OCI-M1 (cell line): Measurements from ENCODE around the gene OSCAR.

Source experiments
- DNase-seq: peaks from one replicate; lab custom pipeline; 2025; lab: John Stamatoyannopoulos, UW

Gene OSCAR, protein sequence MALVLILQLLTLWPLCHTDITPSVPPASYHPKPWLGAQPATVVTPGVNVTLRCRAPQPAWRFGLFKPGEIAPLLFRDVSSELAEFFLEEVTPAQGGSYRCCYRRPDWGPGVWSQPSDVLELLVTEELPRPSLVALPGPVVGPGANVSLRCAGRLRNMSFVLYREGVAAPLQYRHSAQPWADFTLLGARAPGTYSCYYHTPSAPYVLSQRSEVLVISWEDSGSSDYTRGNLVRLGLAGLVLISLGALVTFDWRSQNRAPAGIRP

DNA sequence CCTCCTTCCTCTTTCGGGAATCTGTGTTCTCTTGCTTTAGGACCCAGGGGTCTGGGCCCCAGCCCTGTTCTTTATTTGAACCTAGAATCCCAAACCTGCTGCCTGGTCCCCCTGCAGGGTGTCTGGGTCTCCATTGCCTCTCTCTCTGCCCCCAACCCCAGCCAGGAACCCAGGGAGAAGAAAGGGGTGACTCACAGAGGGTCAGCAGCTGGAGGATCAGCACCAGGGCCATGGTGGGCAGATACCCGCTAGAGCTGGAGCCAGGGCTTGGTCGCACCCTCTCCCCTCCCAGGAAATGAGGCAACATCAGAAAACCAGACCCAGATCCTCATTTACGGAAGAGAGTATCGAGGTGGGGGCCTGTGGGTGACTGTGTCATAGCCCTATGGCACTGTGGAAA, at the start of gene OSCAR:
OSCAR (minus strand) TSS at position 243 of the 400 bp plus-strand sequence; CDS start at position 232, 11 bp downstream.
- peak; percentile 58 for DNase-seq

DNA sequence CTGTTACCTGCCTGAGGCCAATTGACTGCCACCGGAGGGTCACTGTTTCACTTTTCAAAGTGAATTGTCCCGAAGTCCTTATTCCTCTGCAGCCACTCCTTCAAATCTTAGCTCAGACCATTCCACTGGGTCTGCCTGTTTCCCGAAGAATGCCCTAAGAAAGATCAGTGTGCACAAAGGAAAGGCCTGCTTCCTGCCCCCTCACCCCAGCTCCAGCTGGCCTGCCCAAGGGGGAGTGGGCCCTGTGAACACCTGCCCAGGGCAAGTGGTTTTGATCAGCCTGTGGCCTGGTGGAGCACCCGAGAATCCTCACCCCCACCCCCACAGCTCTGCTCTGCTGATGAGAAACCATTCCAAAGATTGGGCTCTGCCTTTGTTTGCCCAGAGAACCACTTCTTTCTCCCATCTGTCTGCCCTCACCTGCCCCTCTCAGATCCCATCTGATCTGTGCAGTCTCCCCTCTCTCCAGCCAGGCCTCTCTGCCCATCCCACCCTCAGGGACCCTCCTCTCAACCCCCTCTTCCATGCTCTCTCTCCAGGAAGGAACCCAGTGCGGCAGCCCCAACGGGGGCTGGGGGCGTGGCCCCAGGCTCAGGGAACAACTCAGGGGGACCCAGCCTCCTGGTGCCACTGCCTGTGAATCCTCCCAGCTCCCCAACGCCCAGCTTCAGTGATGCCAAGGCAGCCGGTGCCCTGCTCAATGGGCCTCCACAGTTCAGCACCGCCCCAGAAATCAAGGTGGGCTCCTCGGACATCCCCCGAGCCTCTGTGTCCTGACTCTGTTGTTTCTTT, 48.6 kb upstream of the OSCAR start:
- DNase-seq, result no peak

GRCh38 chr19:54148158-54148557, 47.6 kb upstream of the OSCAR start:
- no peak for DNase-seq

- DNase-seq, result no peak
Observed at GRCh38 chr19:54147676-54148075, 47.1 kb upstream of the OSCAR start.

- no peak for DNase-seq
Observed at GRCh38 chr19:54145541-54146158, 45.0 kb upstream of the OSCAR start.

GRCh38 chr19:54142166-54142780, 41.7 kb upstream of the OSCAR start:
- DNase-seq, result no peak

DNA sequence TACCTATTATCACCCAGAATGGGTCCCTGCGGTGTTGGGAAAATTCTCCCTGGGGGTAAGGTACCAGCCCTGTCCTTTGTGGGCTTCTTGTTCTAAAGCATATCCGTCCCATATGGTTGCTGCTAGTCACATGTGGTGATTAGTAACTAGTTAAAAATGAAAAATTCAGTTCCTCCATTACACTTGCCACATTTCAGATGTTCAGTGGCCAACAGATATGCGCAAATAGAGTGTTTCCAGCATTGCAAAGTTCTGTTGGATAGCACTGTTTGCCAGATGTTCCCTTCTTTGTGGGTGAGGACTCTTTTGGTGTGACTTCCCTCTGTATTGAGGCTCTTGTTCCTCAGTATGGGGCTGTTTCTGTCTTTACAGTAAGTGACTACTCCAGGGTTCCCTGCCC, 40.8 kb upstream of the OSCAR start:
- DNase-seq, result no peak

DNA sequence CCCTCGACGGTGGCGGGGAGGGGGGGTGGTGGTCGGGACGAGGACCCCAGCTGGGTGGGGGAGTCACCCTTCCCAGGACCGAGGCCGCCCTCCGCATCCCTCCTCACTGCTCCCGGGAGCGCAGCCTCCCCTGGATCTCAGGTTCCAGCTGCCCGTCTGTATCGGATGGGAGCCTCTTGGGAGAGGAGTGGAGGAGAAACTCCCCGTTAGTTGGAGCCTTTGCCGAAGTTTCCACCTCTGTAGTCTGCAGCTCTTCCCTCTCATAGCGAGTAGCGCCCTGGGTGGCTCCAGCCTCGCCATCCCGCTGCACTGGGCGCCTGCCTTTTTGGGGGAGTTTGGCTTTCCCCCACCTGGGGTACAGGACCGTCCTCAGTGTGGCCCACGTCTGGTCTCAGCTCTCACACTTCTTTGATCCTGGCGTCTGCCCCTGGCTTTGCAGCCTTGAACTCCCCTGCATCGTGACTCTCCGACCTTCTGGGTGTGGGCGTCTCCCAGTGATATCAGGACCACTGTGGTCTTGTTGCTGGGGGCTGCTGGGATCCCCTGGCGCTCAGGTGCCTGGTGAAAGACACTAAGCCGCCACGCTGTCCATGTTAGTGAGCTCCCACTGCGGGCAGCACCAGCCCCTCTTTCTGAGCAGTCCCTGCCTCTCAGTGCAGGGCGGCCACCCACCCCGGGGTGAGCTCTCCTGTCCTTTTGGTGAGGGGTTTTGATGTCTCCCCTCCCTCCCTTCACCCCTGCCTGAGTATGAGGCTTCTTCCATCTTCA, 38.1 kb upstream of the OSCAR start:
- DNase-seq, result no peak

GRCh38 chr19:54137699-54138488, 37.3 kb upstream of the OSCAR start, which contains the start of gene CNOT3:
TSS of gene CNOT3 (plus strand) at chr19:54137762. CDS start at chr19:54142979, 5,217 bp downstream.
- no peak for DNase-seq

- peak; percentile 100 for DNase-seq
Observed at GRCh38 chr19:54136864-54137698, 36.5 kb upstream of the OSCAR start.

- DNase-seq, result no peak
Observed at GRCh38 chr19:54136086-54136863, 35.7 kb upstream of the OSCAR start.

DNA sequence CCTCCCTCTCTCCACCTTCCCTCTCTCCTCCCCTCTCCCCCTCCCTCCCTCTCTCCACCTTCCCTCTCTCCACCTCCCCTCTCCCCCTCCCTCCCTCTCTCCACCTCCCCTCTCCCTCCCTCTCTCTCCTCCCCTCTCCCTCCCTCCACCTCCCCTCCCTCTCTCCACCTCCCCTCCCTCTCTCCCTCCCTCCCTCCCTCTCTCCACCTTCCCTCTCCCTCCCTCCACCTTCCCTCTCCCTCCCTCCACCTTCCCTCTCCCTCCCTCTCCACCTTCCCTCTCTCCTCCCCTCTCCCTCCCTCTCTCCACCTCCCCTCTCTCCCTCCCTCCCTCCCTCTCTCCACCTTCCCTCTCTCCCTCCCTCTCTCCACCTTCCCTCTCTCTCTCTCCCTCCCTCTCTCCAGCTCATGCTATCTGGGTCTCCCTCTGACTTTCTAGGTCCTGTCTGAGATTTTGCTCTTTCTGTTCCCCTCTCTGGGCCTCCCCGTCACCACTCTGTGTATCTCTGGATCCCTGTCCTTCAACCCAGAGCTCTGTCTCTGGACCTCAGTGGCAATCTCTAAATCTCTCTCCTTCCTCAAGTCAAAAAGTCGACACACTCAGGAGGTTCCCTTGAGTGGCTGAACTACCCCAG, 33.5 kb upstream of the OSCAR start:
- no peak for DNase-seq

DNA sequence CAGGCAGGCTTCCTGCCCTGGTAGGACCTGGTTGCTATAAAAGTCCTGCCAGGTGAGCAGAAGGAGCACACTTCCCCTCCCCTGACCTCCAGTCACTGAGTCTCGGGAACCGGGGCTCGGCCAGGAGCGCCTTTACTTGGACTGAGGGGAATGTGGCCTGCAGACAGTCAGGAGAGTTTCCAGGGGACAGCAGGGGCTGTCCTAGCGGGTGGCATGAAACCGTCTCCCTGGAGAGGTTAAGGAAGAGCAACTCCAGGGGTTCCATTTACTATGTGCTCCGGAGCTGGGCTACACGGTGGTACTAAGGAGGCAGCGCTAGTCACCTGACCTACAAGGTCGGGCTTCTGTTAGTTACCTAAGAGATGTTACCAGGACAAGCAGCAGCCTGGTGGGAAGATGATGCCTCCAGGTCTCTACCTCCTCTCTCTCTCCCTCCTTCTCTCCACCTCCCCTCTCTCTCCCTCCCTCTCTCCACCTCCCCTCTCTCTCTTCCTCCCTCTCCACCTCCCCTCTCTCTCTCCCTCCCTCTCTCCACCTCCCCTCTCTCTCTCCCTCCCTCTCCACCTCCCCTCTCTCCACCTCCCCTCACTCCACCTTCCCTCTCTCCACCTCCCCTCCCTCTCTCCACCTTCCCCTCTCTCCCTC, 32.8 kb upstream of the OSCAR start:
- DNase-seq, result peak; percentile 93

- no peak for DNase-seq
Observed at GRCh38 chr19:54129617-54129996, 29.0 kb upstream of the OSCAR start.

- no peak for DNase-seq
Observed at GRCh38 chr19:54128796-54129616, 28.4 kb upstream of the OSCAR start.

GRCh38 chr19:54128441-54128725, 27.8 kb upstream of the OSCAR start:
- DNase-seq, result no peak

DNA sequence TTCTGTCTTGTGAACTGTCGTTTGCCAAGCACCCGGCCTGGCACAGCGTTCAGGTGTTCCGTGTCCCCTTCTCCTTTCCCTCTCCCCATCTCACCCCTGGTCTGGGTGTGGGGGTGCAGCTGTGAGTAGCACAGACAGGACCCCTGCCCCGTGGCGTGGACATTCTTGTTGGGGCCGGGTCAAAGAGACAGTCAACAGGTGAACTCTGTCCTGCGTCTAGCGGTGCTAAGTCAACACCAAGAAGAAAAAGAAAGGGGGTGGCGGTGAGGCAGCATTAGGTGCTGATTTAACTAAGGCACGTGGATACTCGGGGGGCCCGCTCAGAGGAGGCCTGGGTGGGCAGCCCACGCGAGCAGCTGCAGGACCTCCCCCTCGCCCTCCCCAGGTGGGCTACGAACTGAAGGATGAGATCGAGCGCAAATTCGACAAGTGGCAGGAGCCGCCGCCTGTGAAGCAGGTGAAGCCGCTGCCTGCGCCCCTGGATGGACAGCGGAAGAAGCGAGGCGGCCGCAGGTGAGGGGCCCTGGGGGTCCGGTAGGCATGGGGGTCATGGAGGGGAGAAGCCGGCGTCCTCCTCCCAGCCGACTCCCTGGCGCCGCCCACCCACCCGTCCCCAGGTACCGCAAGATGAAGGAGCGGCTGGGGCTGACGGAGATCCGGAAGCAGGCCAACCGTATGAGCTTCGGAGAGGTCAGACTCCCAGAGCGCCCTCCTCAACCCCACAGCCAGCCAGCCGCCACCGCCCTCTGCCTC, 27.3 kb upstream of the OSCAR start:
- DNase-seq, result no peak
